Measurements from ENCODE around the gene ARPC4. TPM values are rescaled to one million over a fixed set of nuclear protein-coding genes. Genes with fewer than 3 reads are reported as not detected.
"Not testable (repeated sequence)": the region's sequence is repeated elsewhere in the genome, so short reads cannot be mapped to it uniquely, and the experiment has no call there.

The ARPC4 gene
- total and polyA plus RNA-seq, 2 donors (not counting 3 experiments of a cell fraction or from before 2014, with no cell fraction given): 181 to 197 TPM

- Histone ChIP-seq H3K9me3 (replicated peaks; ENCODE audit: control insufficient read depth, insufficient read depth, low read length) (no peaks in the 10 kb centered on the region), H3K4me3 (replicated peaks in 1 of 3; ENCODE audit: insufficient read depth in 1 of 3, low read depth in 1 of 3, low read length in 3 of 3) (peak overlapping the region; percentile 60 to 65 (median 62)), H4K20me1 (replicated peaks; ENCODE audit: control insufficient read depth, extremely low read depth, insufficient read depth, low read length) (no peaks in the 10 kb centered on the region), H3K4me2 (ENCODE audit: insufficient read depth, low read length) (peak overlapping the region; percentile 83), H3K4me1 (ENCODE audit: control insufficient read depth, extremely low read depth, insufficient read depth, low read length) (peaks cover 18% of the 10 kb centered on the region), H3K79me2 (ENCODE audit: control insufficient read depth, insufficient read depth, low read length) (peaks cover 6% of the 10 kb centered on the region), H3K27me3 (ENCODE audit: control insufficient read depth in 2 of 2, insufficient read depth in 2 of 2, low read length in 2 of 2) (no peaks in the 10 kb centered on the region), H3K27ac (ENCODE audit: insufficient read depth, low read depth, low read length) (no peak overlapping the region), H3K9ac (replicated peaks; ENCODE audit: extremely low read depth, insufficient read depth, low read length) (peak overlapping the region; percentile 73), H3K9me1 (replicated peaks; ENCODE audit: control insufficient read depth, extremely low read depth, insufficient read depth, low read length) (no peaks in the 10 kb centered on the region), H3K36me3 (ENCODE audit: control insufficient read depth in 2 of 2, extremely low read depth in 1 of 2, insufficient read depth in 2 of 2, low read length in 2 of 2) (peaks cover 0 to 2% of the 10 kb centered on the region in 2 experiments), H2AFZ (ENCODE audit: low read depth, low read length) (peak overlapping the region; percentile 97)
- intact Hi-C loops (cut with micrococcal nuclease) (no loop called here), dilution Hi-C loops (cut with MboI; ENCODE audit: extremely low pct_ligation_motif_present, low sequenced_read_pairs) (no loop called here)
- POLR2A ChIA-PET: interaction anchor here (0.7 kb wide), 1 partner anchor 23 kb away, joined by 3 read pairs; the partner anchor contains the start of gene ARPC4
- FAIRE-seq (no peak), DNase-seq (ENCODE audit: low read depth, low spot score) (no peak)
- BruUV-seq (replicated peaks): no TSS peak
- CTCF ChIA-PET: interaction anchor here (0.7 to 1.1 kb wide), 2 partner anchors 10 to 12 kb away, joined by 3 read pairs; no protein-coding TSS in a partner anchor
- no peak for TF ChIP-seq POLR2AphosphoS5 (IDR thresholded peaks at IDR 0.05; ENCODE audit: insufficient read depth, low read depth, low read length)
- no peak for TF ChIP-seq EZH2 (IDR thresholded peaks at IDR 0.05; ENCODE audit: borderline replicate concordance, low read depth, low read length, severe bottlenecking)
- no peak for TF ChIP-seq POLR2A (IDR thresholded peaks at IDR 0.05; ENCODE audit: low read depth, low read length)
- TF ChIP-seq JUN (IDR thresholded peaks at IDR 0.05; ENCODE audit: borderline replicate concordance, insufficient read depth, insufficient read length, low read depth): no peak
- TF ChIP-seq GATA2 (IDR thresholded peaks at IDR 0.05; ENCODE audit: insufficient read depth, insufficient read length, low read depth, low read length): no peak
- TF ChIP-seq, protein P1, sequence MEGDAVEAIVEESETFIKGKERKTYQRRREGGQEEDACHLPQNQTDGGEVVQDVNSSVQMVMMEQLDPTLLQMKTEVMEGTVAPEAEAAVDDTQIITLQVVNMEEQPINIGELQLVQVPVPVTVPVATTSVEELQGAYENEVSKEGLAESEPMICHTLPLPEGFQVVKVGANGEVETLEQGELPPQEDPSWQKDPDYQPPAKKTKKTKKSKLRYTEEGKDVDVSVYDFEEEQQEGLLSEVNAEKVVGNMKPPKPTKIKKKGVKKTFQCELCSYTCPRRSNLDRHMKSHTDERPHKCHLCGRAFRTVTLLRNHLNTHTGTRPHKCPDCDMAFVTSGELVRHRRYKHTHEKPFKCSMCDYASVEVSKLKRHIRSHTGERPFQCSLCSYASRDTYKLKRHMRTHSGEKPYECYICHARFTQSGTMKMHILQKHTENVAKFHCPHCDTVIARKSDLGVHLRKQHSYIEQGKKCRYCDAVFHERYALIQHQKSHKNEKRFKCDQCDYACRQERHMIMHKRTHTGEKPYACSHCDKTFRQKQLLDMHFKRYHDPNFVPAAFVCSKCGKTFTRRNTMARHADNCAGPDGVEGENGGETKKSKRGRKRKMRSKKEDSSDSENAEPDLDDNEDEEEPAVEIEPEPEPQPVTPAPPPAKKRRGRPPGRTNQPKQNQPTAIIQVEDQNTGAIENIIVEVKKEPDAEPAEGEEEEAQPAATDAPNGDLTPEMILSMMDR (IDR thresholded peaks at IDR 0.05; ENCODE audit: extremely low read depth in 1 of 2, insufficient read depth in 1 of 2, low read depth in 1 of 2, low read length in 2 of 2): no peak
- TF ChIP-seq MYC (IDR thresholded peaks at IDR 0.05; ENCODE audit: low read depth, low read length): no peak
- TF ChIP-seq, protein P2, sequence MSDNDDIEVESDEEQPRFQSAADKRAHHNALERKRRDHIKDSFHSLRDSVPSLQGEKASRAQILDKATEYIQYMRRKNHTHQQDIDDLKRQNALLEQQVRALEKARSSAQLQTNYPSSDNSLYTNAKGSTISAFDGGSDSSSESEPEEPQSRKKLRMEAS (IDR thresholded peaks at IDR 0.05; ENCODE audit: insufficient read depth, insufficient read length): no peak
- TF ChIP-seq FOS (IDR thresholded peaks at IDR 0.05; ENCODE audit: borderline replicate concordance, insufficient read depth, low read length): no peak
These were observed 22.5 kb upstream of the ARPC4 start for GRCh38 chr3:9770276-9770812.

GRCh38 chr3:9771007-9771406 lies 21.9 kb upstream of the ARPC4 start:
- H3K9me1 ChIP-seq (replicated peaks; ENCODE audit: control insufficient read depth, extremely low read depth, insufficient read depth, low read length); H3K79me2 ChIP-seq (ENCODE audit: control insufficient read depth, insufficient read depth, low read length); intact Hi-C loops (cut with micrococcal nuclease); DNase-seq (ENCODE audit: low read depth, low spot score); H2AFZ ChIP-seq (ENCODE audit: low read depth, low read length); H3K36me3 ChIP-seq (ENCODE audit: control insufficient read depth in 2 of 2, extremely low read depth in 1 of 2, insufficient read depth in 2 of 2, low read length in 2 of 2); CTCF ChIA-PET; H3K9ac ChIP-seq (replicated peaks; ENCODE audit: extremely low read depth, insufficient read depth, low read length); H3K27ac ChIP-seq (ENCODE audit: insufficient read depth, low read depth, low read length); H3K27me3 ChIP-seq (ENCODE audit: control insufficient read depth in 2 of 2, insufficient read depth in 2 of 2, low read length in 2 of 2); H4K20me1 ChIP-seq (replicated peaks; ENCODE audit: control insufficient read depth, extremely low read depth, insufficient read depth, low read length); dilution Hi-C loops (cut with MboI; ENCODE audit: extremely low pct_ligation_motif_present, low sequenced_read_pairs); H3K9me3 ChIP-seq (replicated peaks; ENCODE audit: control insufficient read depth, insufficient read depth, low read length); H3K4me3 ChIP-seq (replicated peaks in 1 of 3; ENCODE audit: insufficient read depth in 1 of 3, low read depth in 1 of 3, low read length in 3 of 3); FAIRE-seq; H3K4me2 ChIP-seq (ENCODE audit: insufficient read depth, low read length); POLR2A ChIA-PET; BruUV-seq (replicated peaks): not testable (repeated sequence)
- H3K4me1 ChIP-seq (ENCODE audit: control insufficient read depth, extremely low read depth, insufficient read depth, low read length): peaks cover 18% of the 10 kb centered on the region
